CD14-positive monocyte (primary cell): ENCODE data around the gene KIF21A. TPM values are rescaled to one million over a fixed set of nuclear protein-coding genes. Genes with fewer than 3 reads are reported as not detected.

Experiments used
- DNase-seq, 3 donors: peaks; one replicate each; pipeline ENCODE4 v3.0.0-alpha.2; 2011 to 2022
- H2AFZ ChIP-seq: 2 replicates; pipeline ENCODE4 v1.6.0; 2012; ENCODE audit warnings: mild to moderate bottlenecking, low read depth, low read length, inconsistent platforms; ENCODE audit not compliant: insufficient read depth, poor library complexity, severe bottlenecking
- H3K27ac ChIP-seq, 2 donors: 1 replicate in 1 of 2; 2 replicates in 1 of 2; pipeline ENCODE4 v1.5.1; 2012 to 2013; ENCODE audit warnings: low read length in 2 of 2, control low read depth in 1 of 2, inconsistent platforms in 1 of 2, low read depth in 1 of 2, mild to moderate bottlenecking in 1 of 2
- H3K27me3 ChIP-seq, 2 donors: one replicate each; pipeline versions ENCODE4 v1.6.0 to v1.6.1; 2011 to 2013; ENCODE audit warnings: low read length in 2 of 2; ENCODE audit not compliant: control insufficient read depth in 2 of 2, insufficient read depth in 2 of 2
- H3K36me3 ChIP-seq, 2 donors: replicated peaks in 1 of 2; 1 replicate in 1 of 2; 2 replicates in 1 of 2; pipeline versions ENCODE4 v1.5.1 to v1.6.1; 2012 to 2013; ENCODE audit warnings: low read length in 2 of 2, control low read depth in 1 of 2, inconsistent platforms in 1 of 2, mild to moderate bottlenecking in 1 of 2; ENCODE audit not compliant: insufficient read depth in 2 of 2, control insufficient read depth in 1 of 2
- H3K4me1 ChIP-seq, 2 donors: 1 replicate in 1 of 2; 2 replicates in 1 of 2; pipeline versions ENCODE4 v1.5.1 to v1.6.1; 2012 to 2013; ENCODE audit warnings: low read length in 2 of 2, control low read depth in 1 of 2, inconsistent platforms in 1 of 2, mild to moderate bottlenecking in 1 of 2, moderate library complexity in 1 of 2; ENCODE audit not compliant: insufficient read depth in 2 of 2, control insufficient read depth in 1 of 2
- H3K4me2 ChIP-seq: replicated peaks from 2 replicates; pipeline ENCODE3; 2012; ENCODE audit warnings: low read length, moderate library complexity, mild to moderate bottlenecking; ENCODE audit not compliant: poor library complexity, severe bottlenecking; ENCODE audit errors: extremely low read depth
- H3K4me3 ChIP-seq, 3 experiments: fragments of 200-600 bp in 1 of 3; sonication (generic) in 1 of 3; replicated peaks in 1 of 3; 1 replicate in 2 of 3; 2 replicates in 1 of 3; pipeline ENCODE4 v1.5.1; 2011 to 2013; ENCODE audit warnings: low read length in 3 of 3, mild to moderate bottlenecking in 3 of 3, control low read depth in 2 of 3, low read depth in 2 of 3, inconsistent platforms in 1 of 3, moderate library complexity in 1 of 3
- H3K79me2 ChIP-seq: 2 replicates; pipeline ENCODE4 v1.6.0; 2012; ENCODE audit warnings: mild to moderate bottlenecking, control low read depth, inconsistent platforms, low read length, moderate library complexity; ENCODE audit not compliant: insufficient read depth
- H3K9ac ChIP-seq: 2 replicates; pipeline ENCODE4 v1.6.0; 2017; ENCODE audit warnings: low read length, mild to moderate bottlenecking; ENCODE audit not compliant: insufficient read depth, poor library complexity, severe bottlenecking
- H3K9me3 ChIP-seq, 2 donors: replicated peaks in 1 of 2; 1 replicate in 1 of 2; 2 replicates in 1 of 2; pipeline versions ENCODE4 v1.5.1 to v1.6.1; 2012 to 2013; ENCODE audit warnings: low read length in 2 of 2, control low read depth in 1 of 2; ENCODE audit not compliant: control insufficient read depth in 1 of 2, insufficient read depth in 1 of 2
- H4K20me1 ChIP-seq: 2 replicates; pipeline ENCODE4 v1.6.0; 2012; ENCODE audit warnings: mild to moderate bottlenecking, low read length, control low read depth, moderate library complexity; ENCODE audit not compliant: insufficient read depth
- H3K27ac Mint-ChIP-seq, 7 donors: one replicate each; pipeline ENCODE4 v1.8.0; 2020; ENCODE audit warnings: mild to moderate bottlenecking in 7 of 7, mixed read lengths in 7 of 7, moderate library complexity in 6 of 7, inconsistent platforms in 2 of 7
- H3K27me3 Mint-ChIP-seq, 3 donors: one replicate each; pipeline ENCODE4 v1.8.0; 2021 to 2022; ENCODE audit warnings: low read depth in 3 of 3, mild to moderate bottlenecking in 3 of 3, mixed read lengths in 3 of 3, moderate library complexity in 3 of 3, inconsistent platforms in 1 of 3
- H3K36me3 Mint-ChIP-seq, 2 donors: one replicate each; pipeline ENCODE4 v1.8.0; 2020; ENCODE audit warnings: mixed read lengths in 2 of 2, inconsistent platforms in 1 of 2, mild to moderate bottlenecking in 1 of 2
- H3K4me1 Mint-ChIP-seq: one replicate; pipeline ENCODE4 v1.8.0; 2020; ENCODE audit warnings: mild to moderate bottlenecking, mixed read lengths
- H3K4me3 Mint-ChIP-seq, 2 donors: one replicate each; pipeline ENCODE4 v1.8.0; 2020; ENCODE audit warnings: mild to moderate bottlenecking in 2 of 2, mixed read lengths in 2 of 2, moderate library complexity in 1 of 2
- H3K9me3 Mint-ChIP-seq, 7 donors: one replicate each; pipeline ENCODE4 v1.8.0; 2020 to 2022; ENCODE audit warnings: mixed read lengths in 7 of 7, mild to moderate bottlenecking in 6 of 7, moderate library complexity in 6 of 7, inconsistent platforms in 2 of 7
- WGBS: methylation state at CpG from one replicate; pipeline ENCODE4 v1.1.5; 2013; ENCODE audit warnings: missing lambda C conversion rate; ENCODE audit not compliant: insufficient coverage; 5-methylcytosine and 5-hydroxymethylcytosine counted together
- intact Hi-C, 2 donors: fragments of 100-400 bp; cut with micrococcal nuclease; formaldehyde crosslinking; loops; one replicate each; pipeline versions ENCODE4 v1.15.0 to v1.15.1; 2023
- polyA plus RNA-seq, 3 donors: library from polyadenylated mRNA; depleted of rRNA in 1 of 3; unstranded in 2 of 3; stranded (reverse) in 1 of 3; fragments of 300-500 nt in 2 of 3; fragments of >200 nt in 1 of 3; fragmentation: Illumina TruSeq in 2 of 3; gene quantifications; 1 replicate in 2 of 3; 2 replicates in 1 of 3; pipeline ENCODE4 v1.2.3, GENCODE V29; 2012 to 2021
- TF ChIP-seq, protein P1 (sequence below): fragments of 200-600 bp; IDR thresholded peaks from one replicate; pipeline ENCODE4 v1.8.0; 2022; ENCODE audit warnings: antibody characterized with exemption, mild to moderate bottlenecking

Gene KIF21A
- polyA plus RNA-seq, 3 donors = 0.03 to 0.05 TPM; not detected in 1

GRCh38 chr12:39395866-39396265 is 47.1 kb downstream of the KIF21A start:
- TF ChIP-seq, protein P1, sequence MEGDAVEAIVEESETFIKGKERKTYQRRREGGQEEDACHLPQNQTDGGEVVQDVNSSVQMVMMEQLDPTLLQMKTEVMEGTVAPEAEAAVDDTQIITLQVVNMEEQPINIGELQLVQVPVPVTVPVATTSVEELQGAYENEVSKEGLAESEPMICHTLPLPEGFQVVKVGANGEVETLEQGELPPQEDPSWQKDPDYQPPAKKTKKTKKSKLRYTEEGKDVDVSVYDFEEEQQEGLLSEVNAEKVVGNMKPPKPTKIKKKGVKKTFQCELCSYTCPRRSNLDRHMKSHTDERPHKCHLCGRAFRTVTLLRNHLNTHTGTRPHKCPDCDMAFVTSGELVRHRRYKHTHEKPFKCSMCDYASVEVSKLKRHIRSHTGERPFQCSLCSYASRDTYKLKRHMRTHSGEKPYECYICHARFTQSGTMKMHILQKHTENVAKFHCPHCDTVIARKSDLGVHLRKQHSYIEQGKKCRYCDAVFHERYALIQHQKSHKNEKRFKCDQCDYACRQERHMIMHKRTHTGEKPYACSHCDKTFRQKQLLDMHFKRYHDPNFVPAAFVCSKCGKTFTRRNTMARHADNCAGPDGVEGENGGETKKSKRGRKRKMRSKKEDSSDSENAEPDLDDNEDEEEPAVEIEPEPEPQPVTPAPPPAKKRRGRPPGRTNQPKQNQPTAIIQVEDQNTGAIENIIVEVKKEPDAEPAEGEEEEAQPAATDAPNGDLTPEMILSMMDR = no peak
- H3K9ac ChIP-seq = no peak overlapping the region
- no peaks in the 10 kb centered on the region for H4K20me1 ChIP-seq
- no peaks in the 10 kb centered on the region for H3K4me1 ChIP-seq
- no peak overlapping the region for H3K4me3 ChIP-seq
- 89% methylated on average over 3 of the region's 6 CpGs for WGBS
- H2AFZ ChIP-seq = no peak overlapping the region
- no peaks in the 10 kb centered on the region for H3K9me3 ChIP-seq
- Mint-ChIP-seq H3K36me3 (no peaks in the 10 kb centered on the region), H3K27me3 (peaks cover 0 to 4% (median 0%) of the 10 kb centered on the region in 3 donors), H3K4me1 (no peaks in the 10 kb centered on the region), H3K27ac (peak overlapping the region in 1 of 7 donors; percentile 61), H3K9me3 (peaks cover 2 to 8% (median 6%) of the 10 kb centered on the region in 7 donors), H3K4me3 (no peak overlapping the region)
- intact Hi-C loops = no loop called here
- no peaks in the 10 kb centered on the region for H3K36me3 ChIP-seq
- no peak for DNase-seq
- no peak overlapping the region for H3K4me2 ChIP-seq
- H3K27ac ChIP-seq = no peak overlapping the region
- no peaks in the 10 kb centered on the region for H3K27me3 ChIP-seq
- H3K79me2 ChIP-seq = no peaks in the 10 kb centered on the region

GRCh38 chr12:39393890-39394289 is 49.0 kb downstream of the KIF21A start:
- 64% methylated on average over 4 of the region's 5 CpGs for WGBS
- Histone ChIP-seq H3K9me3 (no peaks in the 10 kb centered on the region), H3K27ac (no peak overlapping the region), H4K20me1 (no peaks in the 10 kb centered on the region), H3K4me2 (no peak overlapping the region), H3K4me1 (no peaks in the 10 kb centered on the region), H3K27me3 (no peaks in the 10 kb centered on the region), H2AFZ (no peak overlapping the region), H3K4me3 (no peak overlapping the region), H3K9ac (no peak overlapping the region), H3K36me3 (no peaks in the 10 kb centered on the region), H3K79me2 (no peaks in the 10 kb centered on the region)
- Mint-ChIP-seq H3K36me3 (no peaks in the 10 kb centered on the region), H3K4me1 (no peaks in the 10 kb centered on the region), H3K4me3 (no peak overlapping the region), H3K27me3 (peaks cover 0 to 4% (median 0%) of the 10 kb centered on the region in 3 donors), H3K27ac (no peak overlapping the region), H3K9me3 (peaks cover 2 to 8% (median 6%) of the 10 kb centered on the region in 7 donors)
- TF ChIP-seq, protein P1 = no peak
- intact Hi-C loops = no loop called here
- DNase-seq = no peak
